GM23338 (cell line): ENCODE results near the gene FILIP1. TPM values are rescaled to one million over a fixed set of nuclear protein-coding genes. Genes with fewer than 3 reads are reported as not detected.

ENCODE experiments used
- ATAC-seq: fragments of 200-7000 bp; cut with Tn5 transposase; 3 replicates; pipeline ENCODE4 v1.9.1; 2020
- DNase-seq: peaks from one replicate; pipeline ENCODE4 v3.0.0-alpha.2; 2015; ENCODE audit warnings: low spot score
- H2AFZ ChIP-seq: fragments of 200-600 bp; sonication (generic); 2 replicates; pipeline ENCODE4 v1.8.0; 2016; ENCODE audit warnings: antibody characterized with exemption, mild to moderate bottlenecking, moderate library complexity
- H3F3A ChIP-seq: fragments of 200-600 bp; sonication (generic); replicated peaks from 2 replicates; pipeline ENCODE4 v1.8.0; 2017; ENCODE audit warnings: antibody characterized with exemption, mixed run types, low read depth
- H3K27ac ChIP-seq: fragments of 200-600 bp; sonication (generic); 2 replicates; pipeline ENCODE4 v1.6.1; 2016; ENCODE audit warnings: low read depth
- H3K27me3 ChIP-seq: fragments of 200-600 bp; sonication (generic); 2 replicates; pipeline ENCODE4 v1.8.0; 2016; ENCODE audit warnings: mild to moderate bottlenecking, mixed run types, moderate library complexity; ENCODE audit not compliant: insufficient read depth
- H3K36me3 ChIP-seq: fragments of 200-600 bp; sonication (generic); 2 replicates; pipeline ENCODE4 v1.8.0; 2016; ENCODE audit warnings: mild to moderate bottlenecking; ENCODE audit not compliant: insufficient read depth
- H3K4me1 ChIP-seq: fragments of 200-600 bp; sonication (generic); 2 replicates; pipeline ENCODE4 v1.8.0; 2016; ENCODE audit warnings: mild to moderate bottlenecking, moderate library complexity; ENCODE audit not compliant: insufficient read depth
- H3K4me2 ChIP-seq: fragments of 200-600 bp; sonication (generic); 2 replicates; pipeline ENCODE4 v1.7.1; 2017; ENCODE audit warnings: mixed run types
- H3K4me3 ChIP-seq: fragments of 200-600 bp; sonication (generic); 2 replicates; pipeline ENCODE4 v1.6.1; 2016; ENCODE audit warnings: mixed run types
- H3K79me2 ChIP-seq: fragments of 200-600 bp; sonication (generic); replicated peaks from 2 replicates; pipeline ENCODE4 v1.8.0; 2017; ENCODE audit warnings: mild to moderate bottlenecking; ENCODE audit not compliant: insufficient read depth
- H3K9me2 ChIP-seq: fragments of 200-600 bp; sonication (generic); 2 replicates; pipeline ENCODE4 v1.8.0; 2017; ENCODE audit not compliant: insufficient read depth
- H4K20me1 ChIP-seq: fragments of 200-600 bp; sonication (generic); replicated peaks from 2 replicates; pipeline ENCODE4 v1.8.0; 2017; ENCODE audit warnings: mild to moderate bottlenecking; ENCODE audit not compliant: insufficient read depth
- H3K27ac Mint-ChIP-seq: 2 replicates; pipeline ENCODE4 v1.8.0; 2020; ENCODE audit warnings: inconsistent platforms, mild to moderate bottlenecking, moderate library complexity, mixed read lengths
- H3K27me3 Mint-ChIP-seq: 3 replicates; pipeline ENCODE4 v1.8.0; 2022; ENCODE audit warnings: low read depth, mild to moderate bottlenecking, moderate library complexity, mixed read lengths, inconsistent platforms; ENCODE audit not compliant: insufficient read depth, poor library complexity
- H3K36me3 Mint-ChIP-seq: 3 replicates; pipeline ENCODE4 v1.8.0; 2021; ENCODE audit warnings: low read depth, mild to moderate bottlenecking, inconsistent platforms, moderate library complexity, mixed read lengths
- H3K4me1 Mint-ChIP-seq: 3 replicates; pipeline ENCODE4 v1.8.0; 2020; ENCODE audit warnings: mild to moderate bottlenecking, inconsistent platforms, mixed read lengths
- H3K4me3 Mint-ChIP-seq: 3 replicates; pipeline ENCODE4 v1.8.0; 2021; ENCODE audit warnings: moderate library complexity, mild to moderate bottlenecking, inconsistent platforms, mixed read lengths
- H3K9me3 Mint-ChIP-seq: 3 replicates; pipeline ENCODE4 v1.8.0; 2020; ENCODE audit warnings: moderate library complexity, mild to moderate bottlenecking, inconsistent platforms, mixed read lengths
- CREB1 ChIP-seq: fragments of 250-450 bp; sonication (Bioruptor Pico); IDR thresholded peaks from 2 replicates; pipeline ENCODE4 v1.5.0; 2020; ENCODE audit warnings: low read depth, mild to moderate bottlenecking, moderate library complexity
- EZH2 ChIP-seq: fragments of 200-600 bp; sonication (generic); IDR thresholded peaks from one replicate; pipeline ENCODE4 v1.8.0; 2017; ENCODE audit warnings: antibody characterized with exemption, mild to moderate bottlenecking, low read depth; ENCODE audit not compliant: unreplicated experiment
- EZH2phosphoT487 ChIP-seq: fragments of 200-600 bp; sonication (generic); IDR thresholded peaks from one replicate; pipeline ENCODE4 v1.8.1; 2018; ENCODE audit warnings: antibody characterized with exemption; ENCODE audit not compliant: unreplicated experiment
- JUNB ChIP-seq: IDR thresholded peaks from one replicate; pipeline ENCODE4 v1.6.1; 2016; ENCODE audit warnings: antibody characterized with exemption; ENCODE audit not compliant: unreplicated experiment
- NANOG ChIP-seq: IDR thresholded peaks from 2 replicates; pipeline ENCODE4 v1.6.1; 2016; ENCODE audit warnings: antibody characterized with exemption, borderline replicate concordance
- STAT1 ChIP-seq: IDR thresholded peaks from one replicate; pipeline ENCODE4 v1.6.1; 2016; ENCODE audit warnings: antibody characterized with exemption; ENCODE audit not compliant: unreplicated experiment
- ZNF114 ChIP-seq: fragments of 250-450 bp; sonication (Bioruptor Pico); IDR thresholded peaks from 2 replicates; pipeline ENCODE4 v1.5.0; 2020; ENCODE audit warnings: mild to moderate bottlenecking, moderate library complexity
- ZNF331 ChIP-seq: fragments of 250-450 bp; sonication (Bioruptor Pico); IDR thresholded peaks from 2 replicates; pipeline ENCODE4 v1.5.0; 2020; ENCODE audit warnings: low read depth, mild to moderate bottlenecking, moderate library complexity
- polyA plus RNA-seq: library from polyadenylated mRNA; unstranded; fragments of >200 nt; fragmentation: Nextera tagmentation; extraction: Ambion mirVana; gene quantifications from 2 replicates; pipeline ENCODE4 v1.2.1, GENCODE V29; 2016
- total RNA-seq: library from RNA; depleted of rRNA; stranded (reverse); fragments of >200 nt; shearing (Covaris generic); gene quantifications from 2 replicates; pipeline ENCODE4 v1.2.3, GENCODE V29; 2014
- TF ChIP-seq, protein P1 (sequence below): IDR thresholded peaks from 2 replicates; pipeline ENCODE4 v1.6.1; 2016; ENCODE audit warnings: antibody characterized with exemption
- TF ChIP-seq, protein P2 (sequence below), 2 experiments: fragments of 200-600 bp in 1 of 2; sonication (generic) in 1 of 2; conservative IDR thresholded peaks; 2 replicates each; pipeline versions ENCODE4 v1.5.1 to v1.6.1; 2016 to 2017; ENCODE audit warnings: antibody characterized with exemption in 2 of 2, low read depth in 2 of 2, mild to moderate bottlenecking in 2 of 2, moderate library complexity in 1 of 2
- TF ChIP-seq, protein P3 (sequence below): IDR thresholded peaks from one replicate; pipeline ENCODE4 v1.6.1; 2018; ENCODE audit warnings: antibody characterized with exemption; ENCODE audit not compliant: unreplicated experiment

FILIP1 gene
- total and polyA plus RNA-seq, 2 experiments from 2014 or later: 3.7 to 6.4 TPM

DNA sequence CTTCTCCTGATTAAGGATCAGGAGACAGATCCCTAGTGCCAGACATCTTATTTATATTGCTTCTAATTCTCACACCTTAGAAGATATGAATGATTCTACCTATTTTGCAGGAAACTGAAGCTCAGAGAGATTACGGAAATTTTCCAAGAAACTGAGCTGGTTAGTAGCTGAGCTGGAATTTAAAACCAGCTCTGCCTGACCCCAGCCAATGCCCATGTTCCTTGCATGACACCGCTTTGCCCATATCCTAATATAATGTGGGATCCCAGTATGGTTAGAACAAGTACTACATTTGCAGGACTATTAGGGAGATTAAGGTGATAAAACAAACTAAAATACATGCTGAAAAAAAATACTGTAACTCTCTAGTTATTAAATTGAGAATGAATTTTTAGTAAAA lies 210.9 kb downstream of the FILIP1 start:
- H4K20me1 ChIP-seq: no peaks in the 10 kb centered on the region; the same call in 1 of the 2 replicates
- no peak overlapping the region; the same call in 2 of the 3 replicates for H3K4me3 Mint-ChIP-seq
- peaks cover 45% of the 10 kb centered on the region for H3K4me1 ChIP-seq

DNA sequence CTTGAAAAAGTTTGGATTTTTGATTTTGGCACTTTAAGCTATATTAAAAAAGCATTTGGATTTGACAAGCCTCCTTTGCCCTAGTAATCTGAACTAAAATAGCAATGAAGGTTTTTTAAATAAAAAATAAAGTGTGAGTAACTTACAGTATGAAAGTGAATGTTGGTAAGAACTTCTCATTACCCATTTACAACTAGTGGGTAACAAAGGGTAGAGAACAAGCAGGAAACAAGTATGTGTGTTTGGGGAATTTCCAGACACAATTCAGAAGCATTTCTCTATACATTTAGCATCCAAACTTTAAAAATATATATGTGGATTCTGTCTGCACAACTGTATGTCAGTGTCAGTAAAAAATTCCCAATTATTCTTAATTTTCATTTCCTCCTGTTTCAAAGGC lies 211.9 kb downstream of the FILIP1 start:
- Histone ChIP-seq H3F3A (no peaks in the 10 kb centered on the region), H3K4me2 (peak overlapping the region; percentile 80), H3K27me3 (no peaks in the 10 kb centered on the region), H3K9me2 (no peaks in the 10 kb centered on the region), H3K4me1 (peaks cover 49% of the 10 kb centered on the region), H3K79me2 (peaks cover 78% of the 10 kb centered on the region), H2AFZ (no peak overlapping the region), H3K4me3 (peak overlapping the region; percentile 86), H4K20me1 (no peaks in the 10 kb centered on the region; the same call in 1 of the 2 replicates), H3K27ac (0 out of 2 replicates have a peak overlapping the region, but pooled peaks have one; percentile 0), H3K36me3 (no peaks in the 10 kb centered on the region)
- H3K9me3 Mint-ChIP-seq: no peaks in the 10 kb centered on the region
- H3K36me3 Mint-ChIP-seq: 0 out of 3 replicates have a peak, but pooled peaks cover 4% of the 10 kb centered on the region
- H3K4me1 Mint-ChIP-seq: peaks cover 40% of the 10 kb centered on the region
- peak overlapping the region; percentile 78 for H3K27ac Mint-ChIP-seq
- DNase-seq (no peak), ATAC-seq (no peak)
- H3K4me3 Mint-ChIP-seq: peak overlapping the region; percentile 60; the same call in 2 of the 3 replicates
- no peaks in the 10 kb centered on the region for H3K27me3 Mint-ChIP-seq
- TF ChIP-seq, protein P1, sequence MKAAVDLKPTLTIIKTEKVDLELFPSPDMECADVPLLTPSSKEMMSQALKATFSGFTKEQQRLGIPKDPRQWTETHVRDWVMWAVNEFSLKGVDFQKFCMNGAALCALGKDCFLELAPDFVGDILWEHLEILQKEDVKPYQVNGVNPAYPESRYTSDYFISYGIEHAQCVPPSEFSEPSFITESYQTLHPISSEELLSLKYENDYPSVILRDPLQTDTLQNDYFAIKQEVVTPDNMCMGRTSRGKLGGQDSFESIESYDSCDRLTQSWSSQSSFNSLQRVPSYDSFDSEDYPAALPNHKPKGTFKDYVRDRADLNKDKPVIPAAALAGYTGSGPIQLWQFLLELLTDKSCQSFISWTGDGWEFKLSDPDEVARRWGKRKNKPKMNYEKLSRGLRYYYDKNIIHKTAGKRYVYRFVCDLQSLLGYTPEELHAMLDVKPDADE: no peak
- TF ChIP-seq EZH2phosphoT487: no peak
- TF ChIP-seq, protein P2, sequence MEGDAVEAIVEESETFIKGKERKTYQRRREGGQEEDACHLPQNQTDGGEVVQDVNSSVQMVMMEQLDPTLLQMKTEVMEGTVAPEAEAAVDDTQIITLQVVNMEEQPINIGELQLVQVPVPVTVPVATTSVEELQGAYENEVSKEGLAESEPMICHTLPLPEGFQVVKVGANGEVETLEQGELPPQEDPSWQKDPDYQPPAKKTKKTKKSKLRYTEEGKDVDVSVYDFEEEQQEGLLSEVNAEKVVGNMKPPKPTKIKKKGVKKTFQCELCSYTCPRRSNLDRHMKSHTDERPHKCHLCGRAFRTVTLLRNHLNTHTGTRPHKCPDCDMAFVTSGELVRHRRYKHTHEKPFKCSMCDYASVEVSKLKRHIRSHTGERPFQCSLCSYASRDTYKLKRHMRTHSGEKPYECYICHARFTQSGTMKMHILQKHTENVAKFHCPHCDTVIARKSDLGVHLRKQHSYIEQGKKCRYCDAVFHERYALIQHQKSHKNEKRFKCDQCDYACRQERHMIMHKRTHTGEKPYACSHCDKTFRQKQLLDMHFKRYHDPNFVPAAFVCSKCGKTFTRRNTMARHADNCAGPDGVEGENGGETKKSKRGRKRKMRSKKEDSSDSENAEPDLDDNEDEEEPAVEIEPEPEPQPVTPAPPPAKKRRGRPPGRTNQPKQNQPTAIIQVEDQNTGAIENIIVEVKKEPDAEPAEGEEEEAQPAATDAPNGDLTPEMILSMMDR (conservative IDR thresholded peaks at IDR 0.05; ENCODE audit: low read depth in 2 of 2): no peak
- TF ChIP-seq ZNF114 (CRISPR knock-in tag): no peak
- TF ChIP-seq, protein P3, sequence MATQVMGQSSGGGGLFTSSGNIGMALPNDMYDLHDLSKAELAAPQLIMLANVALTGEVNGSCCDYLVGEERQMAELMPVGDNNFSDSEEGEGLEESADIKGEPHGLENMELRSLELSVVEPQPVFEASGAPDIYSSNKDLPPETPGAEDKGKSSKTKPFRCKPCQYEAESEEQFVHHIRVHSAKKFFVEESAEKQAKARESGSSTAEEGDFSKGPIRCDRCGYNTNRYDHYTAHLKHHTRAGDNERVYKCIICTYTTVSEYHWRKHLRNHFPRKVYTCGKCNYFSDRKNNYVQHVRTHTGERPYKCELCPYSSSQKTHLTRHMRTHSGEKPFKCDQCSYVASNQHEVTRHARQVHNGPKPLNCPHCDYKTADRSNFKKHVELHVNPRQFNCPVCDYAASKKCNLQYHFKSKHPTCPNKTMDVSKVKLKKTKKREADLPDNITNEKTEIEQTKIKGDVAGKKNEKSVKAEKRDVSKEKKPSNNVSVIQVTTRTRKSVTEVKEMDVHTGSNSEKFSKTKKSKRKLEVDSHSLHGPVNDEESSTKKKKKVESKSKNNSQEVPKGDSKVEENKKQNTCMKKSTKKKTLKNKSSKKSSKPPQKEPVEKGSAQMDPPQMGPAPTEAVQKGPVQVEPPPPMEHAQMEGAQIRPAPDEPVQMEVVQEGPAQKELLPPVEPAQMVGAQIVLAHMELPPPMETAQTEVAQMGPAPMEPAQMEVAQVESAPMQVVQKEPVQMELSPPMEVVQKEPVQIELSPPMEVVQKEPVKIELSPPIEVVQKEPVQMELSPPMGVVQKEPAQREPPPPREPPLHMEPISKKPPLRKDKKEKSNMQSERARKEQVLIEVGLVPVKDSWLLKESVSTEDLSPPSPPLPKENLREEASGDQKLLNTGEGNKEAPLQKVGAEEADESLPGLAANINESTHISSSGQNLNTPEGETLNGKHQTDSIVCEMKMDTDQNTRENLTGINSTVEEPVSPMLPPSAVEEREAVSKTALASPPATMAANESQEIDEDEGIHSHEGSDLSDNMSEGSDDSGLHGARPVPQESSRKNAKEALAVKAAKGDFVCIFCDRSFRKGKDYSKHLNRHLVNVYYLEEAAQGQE: no peak
- no peak for TF ChIP-seq STAT1
- TF ChIP-seq NANOG: no peak

More for the DNA sequence above, 210.9 kb downstream of the FILIP1 start:
- DNase-seq (no peak), ATAC-seq (no peak)
- H3K4me1 Mint-ChIP-seq: peaks cover 35% of the 10 kb centered on the region
- Histone ChIP-seq H2AFZ (no peak overlapping the region), H3K4me2 (peak overlapping the region; percentile 80), H3K27ac (no peak overlapping the region), H3K9me2 (no peaks in the 10 kb centered on the region), H3K27me3 (no peaks in the 10 kb centered on the region), H3K36me3 (no peaks in the 10 kb centered on the region), H3K4me3 (peak overlapping the region; percentile 86), H3K79me2 (peaks cover 67% of the 10 kb centered on the region), H3F3A (no peaks in the 10 kb centered on the region)
- H3K9me3 Mint-ChIP-seq: no peaks in the 10 kb centered on the region
- no peaks in the 10 kb centered on the region for H3K27me3 Mint-ChIP-seq
- TF ChIP-seq EZH2 (no peak), CREB1 (CRISPR knock-in tag) (no peak), JUNB (no peak), ZNF331 (CRISPR knock-in tag) (no peak), ZNF114 (CRISPR knock-in tag) (no peak), NANOG (no peak), STAT1 (no peak)
- TF ChIP-seq, protein P3: no peak
- TF ChIP-seq, protein P1: no peak
- no peaks in the 10 kb centered on the region for H3K36me3 Mint-ChIP-seq
- no peak overlapping the region for H3K27ac Mint-ChIP-seq
